KMS-11 (cell line): Measurements from ENCODE around the gene PIGU.

Experiments used
- H2AFZ ChIP-seq: fragments of 200-600 bp; sonication (generic); 2 replicates; pipeline ENCODE4 v1.6.1; 2016; ENCODE audit warnings: antibody characterized with exemption, mixed run types, low read depth
- H3K27ac ChIP-seq: fragments of 200-600 bp; sonication (generic); 2 replicates; pipeline ENCODE4 v1.6.1; 2016; ENCODE audit warnings: mild to moderate bottlenecking, mixed run types
- H3K27me3 ChIP-seq: fragments of 200-600 bp; sonication (generic); 2 replicates; pipeline ENCODE4 v1.6.1; 2017; ENCODE audit warnings: mild to moderate bottlenecking, low read depth, mixed run types, moderate library complexity; ENCODE audit not compliant: insufficient read depth
- H3K36me3 ChIP-seq: fragments of 200-600 bp; sonication (generic); 2 replicates; pipeline ENCODE4 v1.6.1; 2017; ENCODE audit warnings: mild to moderate bottlenecking, mixed run types; ENCODE audit not compliant: insufficient read depth
- H3K4me1 ChIP-seq: fragments of 200-600 bp; sonication (generic); 2 replicates; pipeline ENCODE4 v1.6.1; 2016; ENCODE audit warnings: mild to moderate bottlenecking, low read depth, mixed run types; ENCODE audit not compliant: poor library complexity, severe bottlenecking
- H3K4me2 ChIP-seq: fragments of 200-600 bp; sonication (generic); 2 replicates; pipeline ENCODE4 v1.7.0; 2016; ENCODE audit warnings: mild to moderate bottlenecking, mixed run types
- H3K4me3 ChIP-seq: fragments of 200-600 bp; sonication (generic); IDR thresholded peaks from 2 replicates; pipeline ENCODE4 v1.6.1; 2017; ENCODE audit warnings: low read depth, low read length, mixed read lengths; ENCODE audit not compliant: insufficient read depth
- H3K79me2 ChIP-seq: fragments of 200-600 bp; sonication (generic); 2 replicates; pipeline ENCODE4 v1.6.1; 2016; ENCODE audit warnings: low read depth, mixed run types; ENCODE audit not compliant: insufficient read depth
- H3K9ac ChIP-seq: fragments of 200-600 bp; sonication (generic); 2 replicates; pipeline ENCODE4 v1.6.1; 2016; ENCODE audit warnings: mild to moderate bottlenecking, mixed run types
- H4K20me1 ChIP-seq: fragments of 200-600 bp; sonication (generic); 2 replicates; pipeline ENCODE4 v1.6.1; 2016; ENCODE audit warnings: mild to moderate bottlenecking, mixed run types; ENCODE audit not compliant: insufficient read depth
- CTCF ChIP-seq: fragments of 200-600 bp; sonication (generic); conservative IDR thresholded peaks from 2 replicates; pipeline ENCODE4 v1.6.1; 2017; ENCODE audit warnings: low read depth, mild to moderate bottlenecking, antibody characterized with exemption, low read length, moderate library complexity, mixed read lengths

PIGU gene

DNA sequence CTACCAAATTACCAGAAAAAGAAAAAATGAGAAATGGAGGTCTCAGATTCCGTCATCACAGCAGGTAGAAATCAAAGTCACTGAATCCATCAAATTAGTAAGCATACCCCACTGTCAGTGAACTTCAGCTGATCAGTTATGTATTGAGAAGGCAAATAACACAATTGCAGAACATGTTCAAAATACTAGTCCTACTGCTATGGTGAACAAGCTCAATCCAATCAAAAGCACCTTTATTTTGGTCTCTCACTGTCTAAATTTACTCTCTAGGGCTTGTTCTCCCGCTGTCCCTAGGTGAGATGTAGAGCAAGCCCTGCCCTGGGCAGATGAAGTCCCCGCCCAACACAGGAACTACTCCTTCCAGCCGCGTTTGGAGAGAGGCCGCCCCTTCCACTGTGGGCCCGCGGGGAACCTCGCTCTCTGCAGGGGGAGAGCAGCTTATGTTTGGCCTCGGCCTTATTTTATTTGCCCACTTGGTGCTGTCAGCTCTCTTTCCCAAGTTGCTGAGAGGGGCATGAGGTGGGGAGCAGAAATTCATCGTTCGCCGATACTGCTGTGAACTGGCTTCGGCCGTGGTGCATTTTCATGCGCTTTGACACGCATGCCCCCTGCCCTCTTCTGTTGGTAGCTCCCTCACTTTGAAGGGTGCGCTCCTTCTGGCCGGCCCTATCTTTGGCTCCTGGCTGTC lies 132.6 kb downstream of the PIGU start:
- H3K79me2 ChIP-seq: no peaks in the 10 kb centered on the region
- H4K20me1 ChIP-seq: no peaks in the 10 kb centered on the region
- no peak overlapping the region for H3K4me2 ChIP-seq
- no peaks in the 10 kb centered on the region for H3K36me3 ChIP-seq
- H3K27me3 ChIP-seq: no peaks in the 10 kb centered on the region
- H3K4me1 ChIP-seq: no peaks in the 10 kb centered on the region
- no peak overlapping the region for H2AFZ ChIP-seq
- H3K4me3 ChIP-seq: no peak overlapping the region
- no peak overlapping the region for H3K9ac ChIP-seq
- TF ChIP-seq CTCF: no peak
- no peak overlapping the region for H3K27ac ChIP-seq

DNA sequence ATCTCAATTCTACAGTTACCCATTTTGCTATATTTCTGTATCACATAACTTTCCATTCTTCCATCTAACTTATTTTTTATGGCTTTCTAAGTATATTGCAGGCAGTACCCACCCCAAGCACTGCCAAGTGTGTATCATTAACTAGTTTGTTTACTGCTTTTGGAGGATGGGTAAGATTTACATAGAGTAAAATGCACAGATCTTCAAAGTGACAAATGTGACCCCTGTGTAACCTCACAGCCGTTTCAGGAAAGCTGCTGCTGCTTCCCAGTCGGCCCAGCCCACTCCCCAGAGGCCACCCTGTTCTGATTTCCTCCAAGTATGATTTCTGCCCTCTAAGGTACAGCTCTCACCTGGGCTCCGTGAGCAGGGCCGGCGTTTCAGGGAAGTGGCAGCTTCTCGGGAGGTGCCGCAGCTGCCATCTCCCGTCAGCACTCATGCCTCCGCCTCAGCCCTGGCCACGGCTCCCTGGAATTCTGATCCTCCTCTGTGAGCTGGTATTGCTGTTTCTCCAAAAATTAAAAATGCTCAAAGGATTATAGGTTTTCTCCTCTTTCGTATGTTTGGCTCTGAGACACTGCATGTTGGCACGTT lies 133.3 kb downstream of the PIGU start:
- Histone ChIP-seq H3K4me2 (no peak overlapping the region), H3K27ac (no peak overlapping the region), H2AFZ (no peak overlapping the region), H3K9ac (no peak overlapping the region), H3K36me3 (no peaks in the 10 kb centered on the region), H4K20me1 (no peaks in the 10 kb centered on the region), H3K27me3 (no peaks in the 10 kb centered on the region), H3K4me1 (no peaks in the 10 kb centered on the region), H3K79me2 (no peaks in the 10 kb centered on the region), H3K4me3 (no peak overlapping the region)
- TF ChIP-seq CTCF: no peak

GRCh38 chr20:34542439-34542838 lies 134.5 kb downstream of the PIGU start:
- Histone ChIP-seq H4K20me1 (no peaks in the 10 kb centered on the region), H2AFZ (no peak overlapping the region), H3K79me2 (no peaks in the 10 kb centered on the region), H3K4me3 (no peak overlapping the region), H3K36me3 (no peaks in the 10 kb centered on the region), H3K27me3 (no peaks in the 10 kb centered on the region), H3K4me2 (no peak overlapping the region), H3K4me1 (peaks cover 5% of the 10 kb centered on the region), H3K9ac (no peak overlapping the region), H3K27ac (no peak overlapping the region)
- no peak for TF ChIP-seq CTCF

GRCh38 chr20:34541917-34542316 lies 135.0 kb downstream of the PIGU start:
- TF ChIP-seq CTCF: no peak
- peaks cover 5% of the 10 kb centered on the region for H3K4me1 ChIP-seq
- no peak overlapping the region for H3K4me2 ChIP-seq
- H3K9ac ChIP-seq: no peak overlapping the region
- H3K4me3 ChIP-seq: no peak overlapping the region
- no peaks in the 10 kb centered on the region for H4K20me1 ChIP-seq
- H3K27me3 ChIP-seq: no peaks in the 10 kb centered on the region
- H3K27ac ChIP-seq: no peak overlapping the region
- H3K79me2 ChIP-seq: no peaks in the 10 kb centered on the region
- no peaks in the 10 kb centered on the region for H3K36me3 ChIP-seq
- no peak overlapping the region for H2AFZ ChIP-seq
